Keratinocyte (primary cell): Measurements from ENCODE around the gene NR1I3. TPM values are rescaled to one million over a fixed set of nuclear protein-coding genes. Genes with fewer than 3 reads are reported as not detected.
"Not testable (repeated sequence)": the region's sequence is repeated elsewhere in the genome, so short reads cannot be mapped to it uniquely, and the experiment has no call there.

Experiments
- DNase-seq: peaks from one replicate; pipeline ENCODE4 v3.0.0-alpha.2; 2011; ENCODE audit warnings: low read depth, missing footprints, low spot score
- FAIRE-seq: peaks from 2 replicates; lab custom pipeline; 2011; peaks lifted over from hg19 to GRCh38; lab: Jason Lieb, UNC
- H2AFZ ChIP-seq: 2 replicates; pipeline ENCODE4 v1.6.0; 2012; ENCODE audit warnings: low read length, control low read depth, inconsistent platforms; ENCODE audit not compliant: control insufficient read depth
- H3K27ac ChIP-seq: 2 replicates; pipeline ENCODE4 v1.5.1; 2011; ENCODE audit warnings: low read length; ENCODE audit not compliant: control insufficient read depth, insufficient read depth
- H3K27me3 ChIP-seq: 3 replicates; pipeline ENCODE4 v1.6.0; 2011; ENCODE audit warnings: low read length; ENCODE audit not compliant: control insufficient read depth, insufficient read depth; ENCODE audit errors: extremely low read depth
- H3K36me3 ChIP-seq, 2 experiments: 2 replicates in 1 of 2; 3 replicates in 1 of 2; pipeline ENCODE4 v1.5.1; 2011; ENCODE audit warnings: low read length in 2 of 2, mild to moderate bottlenecking in 1 of 2; ENCODE audit not compliant: control insufficient read depth in 2 of 2, insufficient read depth in 2 of 2; ENCODE audit errors: extremely low read depth in 1 of 2
- H3K4me1 ChIP-seq: 3 replicates; pipeline ENCODE4 v1.5.1; 2011; ENCODE audit warnings: low read length; ENCODE audit not compliant: control insufficient read depth, insufficient read depth; ENCODE audit errors: extremely low read depth
- H3K4me2 ChIP-seq: 3 replicates; pipeline ENCODE4 v1.6.0; 2011; ENCODE audit warnings: low read depth, low read length; ENCODE audit not compliant: control insufficient read depth, insufficient read depth; ENCODE audit errors: extremely low read depth
- H3K4me3 ChIP-seq, 3 experiments: fragments of 200-600 bp in 1 of 3; sonication (generic) in 1 of 3; 2 replicates in 2 of 3; 3 replicates in 1 of 3; pipeline ENCODE4 v1.5.1; 2011 to 2016; ENCODE audit warnings: low read length in 3 of 3, mild to moderate bottlenecking in 3 of 3, control low read depth in 2 of 3, inconsistent platforms in 1 of 3, low read depth in 1 of 3, mixed read lengths in 1 of 3, mixed run types in 1 of 3, moderate library complexity in 1 of 3; ENCODE audit not compliant: control insufficient read depth in 2 of 3, insufficient read depth in 2 of 3; ENCODE audit errors: extremely low read depth in 1 of 3
- H3K79me2 ChIP-seq: 2 replicates; pipeline ENCODE4 v1.6.0; 2012; ENCODE audit warnings: low read length; ENCODE audit not compliant: control insufficient read depth, insufficient read depth
- H3K9ac ChIP-seq: 3 replicates; pipeline ENCODE4 v1.6.0; 2011; ENCODE audit warnings: low read length; ENCODE audit not compliant: control insufficient read depth, insufficient read depth; ENCODE audit errors: extremely low read depth
- H3K9me1 ChIP-seq: 3 replicates; pipeline ENCODE4 v1.6.0; 2011; ENCODE audit warnings: low read length; ENCODE audit not compliant: control insufficient read depth, insufficient read depth; ENCODE audit errors: extremely low read depth
- H3K9me3 ChIP-seq: 2 replicates; pipeline ENCODE4 v1.5.1; 2012; ENCODE audit warnings: low read depth, low read length; ENCODE audit not compliant: control insufficient read depth
- H4K20me1 ChIP-seq: 3 replicates; pipeline ENCODE4 v1.6.0; 2011; ENCODE audit warnings: low read length; ENCODE audit not compliant: control insufficient read depth, insufficient read depth; ENCODE audit errors: extremely low read depth
- CTCF ChIP-seq, 3 experiments: IDR thresholded peaks in 1 of 3; conservative IDR thresholded peaks in 1 of 3; optimal IDR thresholded peaks in 1 of 3; 2 replicates in 2 of 3; 3 replicates in 1 of 3; pipeline versions ENCODE3 to v1.5.1; 2011; ENCODE audit warnings: low read length in 3 of 3, mild to moderate bottlenecking in 3 of 3, moderate library complexity in 2 of 3, control low read depth in 1 of 3, inconsistent platforms in 1 of 3; ENCODE audit not compliant: insufficient read depth in 2 of 3; ENCODE audit errors: extremely low read depth in 1 of 3
- EZH2 ChIP-seq: IDR thresholded peaks from one replicate; pipeline ENCODE4 v1.6.1; 2012; ENCODE audit warnings: inconsistent platforms, mild to moderate bottlenecking, low read length, moderate library complexity
- dilution Hi-C: fragments of 300-500 bp; cut with MboI; formaldehyde crosslinking; loops from one replicate; pipeline ENCODE4 v1.7.0; 2020; ENCODE audit warnings: low sequenced_read_pairs; ENCODE audit not compliant: extremely low pct_ligation_motif_present
- polyA plus RNA-seq, 5 experiments: library from polyadenylated mRNA; depleted of rRNA in 3 of 5; stranded (reverse) in 3 of 5; stranded (forward) in 1 of 5; unstranded in 1 of 5; fragments of >200 nt; gene quantifications; 1 replicate in 1 of 5; 2 replicates in 3 of 5; 3 replicates in 1 of 5; pipeline versions ENCODE4 v1.2.1 to v1.2.3, GENCODE V29; 2011 to 2012; ENCODE audit warnings: missing spikeins in 2 of 5, low read depth in 1 of 5, low replicate concordance in 1 of 5

NR1I3 gene
- polyA plus RNA-seq, 1 donor (not counting 4 experiments of a cell fraction or from before 2014, with no cell fraction given), result not detected

- H3K27me3 ChIP-seq, result peaks cover 31% of the 10 kb centered on the region
- TF ChIP-seq EZH2 (no peak), CTCF (optimal IDR thresholded peaks at IDR 0.05 in 1 of 3, IDR thresholded peaks at IDR 0.05 in 1 of 3, conservative IDR thresholded peaks at IDR 0.05 in 1 of 3; ENCODE audit: extremely low read depth in 1 of 3, insufficient read depth in 2 of 3, low read length in 3 of 3) (no peak)
- dilution Hi-C loops, result no loop called here
- H4K20me1 ChIP-seq, result no peaks in the 10 kb centered on the region
- H3K9me3 ChIP-seq, result no peaks in the 10 kb centered on the region
- peaks cover 12% of the 10 kb centered on the region for H3K4me1 ChIP-seq
- no peak overlapping the region for H3K27ac ChIP-seq
- no peaks in the 10 kb centered on the region for H3K79me2 ChIP-seq
- H2AFZ ChIP-seq, result no peak overlapping the region
- no peak overlapping the region for H3K4me3 ChIP-seq
- no peak overlapping the region for H3K9ac ChIP-seq
- no peak for FAIRE-seq
- no peaks in the 10 kb centered on the region for H3K36me3 ChIP-seq
- no peak for DNase-seq
- H3K9me1 ChIP-seq, result no peaks in the 10 kb centered on the region
- peak overlapping the region; percentile 79 for H3K4me2 ChIP-seq
Observed at GRCh38 chr1:161259345-161259702, 21.3 kb upstream of the NR1I3 start.

GRCh38 chr1:161258439-161259344 lies 20.7 kb upstream of the NR1I3 start, which contains the start of gene PCP4L1:
PCP4L1 (plus strand) TSS chr1:161258745; CDS start chr1:161258975, 230 bp downstream.
- no peak within 1 kb of the TSS for H3K9ac ChIP-seq
- peak within 1 kb of the TSS; percentile 79 for H3K4me2 ChIP-seq
- no peaks in the 10 kb centered on the region for H4K20me1 ChIP-seq
- H3K4me3 ChIP-seq, result peak within 1 kb of the TSS; percentile 31 to 51 (median 44)
- no peak within 1 kb of the TSS for H3K27ac ChIP-seq
- no peak for TF ChIP-seq CTCF (optimal IDR thresholded peaks at IDR 0.05 in 1 of 3, IDR thresholded peaks at IDR 0.05 in 1 of 3, conservative IDR thresholded peaks at IDR 0.05 in 1 of 3; ENCODE audit: extremely low read depth in 1 of 3, insufficient read depth in 2 of 3, low read length in 3 of 3)
- TF ChIP-seq EZH2, result peak; percentile 76
- DNase-seq (no peak), FAIRE-seq (no peak)
- H3K36me3 ChIP-seq, result no peaks in the 10 kb centered on the region
- H3K9me1 ChIP-seq, result no peaks in the 10 kb centered on the region
- H3K27me3 ChIP-seq, result peaks cover 31% of the 10 kb centered on the region
- dilution Hi-C loops, result no loop called here
- H2AFZ ChIP-seq, result peak within 1 kb of the TSS; percentile 59
- peaks cover 12% of the 10 kb centered on the region for H3K4me1 ChIP-seq
- H3K9me3 ChIP-seq, result no peaks in the 10 kb centered on the region
- H3K79me2 ChIP-seq, result no peaks in the 10 kb centered on the region

- peaks cover 12% of the 10 kb centered on the region for H3K4me1 ChIP-seq
- H3K27me3 ChIP-seq, result peaks cover 31% of the 10 kb centered on the region
- not testable (repeated sequence) for FAIRE-seq
Observed at GRCh38 chr1:161257109-161257508, 19.1 kb upstream of the NR1I3 start.

More at GRCh38 chr1:161257109-161257508, 19.1 kb upstream of the NR1I3 start:
- H4K20me1 ChIP-seq, H3K9ac ChIP-seq, H3K9me3 ChIP-seq, H3K4me3 ChIP-seq, DNase-seq, dilution Hi-C loops, H2AFZ ChIP-seq, H3K79me2 ChIP-seq, H3K27ac ChIP-seq, H3K36me3 ChIP-seq, H3K4me2 ChIP-seq, H3K9me1 ChIP-seq: not testable (repeated sequence)
